ENCODE data around the gene VPS13C. TPM values are rescaled to one million over a fixed set of nuclear protein-coding genes. Genes with fewer than 3 reads are reported as not detected.

The VPS13C gene
- total RNA-seq, 1 experiment from 2014 or later: 18.6 TPM

- H3K9me2 ChIP-seq (ENCODE audit: insufficient read depth): no peaks in the 10 kb centered on the region
- no peak overlapping the region for H3K27ac ChIP-seq (ENCODE audit: low read depth, low read length)
- BruUV-seq (replicated peaks): no TSS peak
- intact Hi-C loops (cut with micrococcal nuclease): no loop called here
- no peak overlapping the region for H2AFZ ChIP-seq (ENCODE audit: low read depth, low read length, poor library complexity, severe bottlenecking)
- peaks cover 0 to 4% of the 10 kb centered on the region in 2 experiments; a peak in 1 of 4 replicates for H3K4me1 ChIP-seq (ENCODE audit: control insufficient read depth in 1 of 2, insufficient read depth in 2 of 2, low read length in 2 of 2)
- peaks cover 18% of the 10 kb centered on the region for H3K79me2 ChIP-seq (ENCODE audit: insufficient read depth, low read length)
- no peaks in the 10 kb centered on the region for H3K27me3 ChIP-seq (ENCODE audit: insufficient read depth, low read length)
- TF ChIP-seq YY1 (IDR thresholded peaks at IDR 0.05; ENCODE audit: extremely low read depth, insufficient replicate concordance, low read depth, low read length) (no peak), POLR2A (IDR thresholded peaks at IDR 0.05; ENCODE audit: borderline replicate concordance, extremely low read depth, insufficient read depth, insufficient read length) (no peak), SRF (IDR thresholded peaks at IDR 0.05; ENCODE audit: low read depth) (no peak), ZFX (IDR thresholded peaks at IDR 0.05) (no peak)
- ATAC-seq (no peak), DNase-seq (ENCODE audit: low read depth, low spot score) (no peak)
- ChIA-PET POLR2A (no interaction called here), CTCF (no interaction called here), RAD21 (ENCODE audit: low non-redundant PET in 1 of 2, low total read pairs in 2 of 2, uncharacterized antibody in 2 of 2, unreplicated experiment in 2 of 2) (no interaction called here)
- H3K9me3 ChIP-seq (ENCODE audit: control insufficient read depth in 1 of 2, insufficient read depth in 1 of 2, low read depth in 1 of 2, low read length in 2 of 2): no peaks in the 10 kb centered on the region
- H3K36me3 ChIP-seq (ENCODE audit: control insufficient read depth in 1 of 2, insufficient read depth in 2 of 2, low read length in 2 of 2): no peaks in the 10 kb centered on the region
- H3K4me2 ChIP-seq (ENCODE audit: low read length): no peak overlapping the region
- H4K20me1 ChIP-seq (ENCODE audit: insufficient read depth): no peaks in the 10 kb centered on the region
- no peak overlapping the region for H3K9ac ChIP-seq (ENCODE audit: low read length)
- no peak overlapping the region for H3K4me3 ChIP-seq (replicated peaks in 1 of 2; ENCODE audit: low read depth in 1 of 2, low read length in 2 of 2)
Measured at GRCh38 chr15:62053439-62054085, 6.7 kb downstream of the VPS13C start.

GRCh38 chr15:62052713-62053112, 7.5 kb downstream of the VPS13C start:
- Histone ChIP-seq H3K79me2 (ENCODE audit: insufficient read depth, low read length) (peaks cover 18% of the 10 kb centered on the region), H3K4me1 (ENCODE audit: control insufficient read depth in 1 of 2, insufficient read depth in 2 of 2, low read length in 2 of 2) (peaks cover 0 to 4% of the 10 kb centered on the region in 2 experiments; a peak in 1 of 4 replicates), H2AFZ (ENCODE audit: low read depth, low read length, poor library complexity, severe bottlenecking) (no peak overlapping the region), H3K9me3 (ENCODE audit: control insufficient read depth in 1 of 2, insufficient read depth in 1 of 2, low read depth in 1 of 2, low read length in 2 of 2) (no peaks in the 10 kb centered on the region), H3K27ac (ENCODE audit: low read depth, low read length) (no peak overlapping the region), H4K20me1 (ENCODE audit: insufficient read depth) (no peaks in the 10 kb centered on the region), H3K4me2 (ENCODE audit: low read length) (no peak overlapping the region), H3K27me3 (ENCODE audit: insufficient read depth, low read length) (no peaks in the 10 kb centered on the region), H3K36me3 (ENCODE audit: control insufficient read depth in 1 of 2, insufficient read depth in 2 of 2, low read length in 2 of 2) (no peaks in the 10 kb centered on the region), H3K9me2 (ENCODE audit: insufficient read depth) (no peaks in the 10 kb centered on the region), H3K4me3 (replicated peaks in 1 of 2; ENCODE audit: low read depth in 1 of 2, low read length in 2 of 2) (no peak overlapping the region), H3K9ac (ENCODE audit: low read length) (no peak overlapping the region)
- no peak for TF ChIP-seq SIN3A (IDR thresholded peaks at IDR 0.05; ENCODE audit: low read depth)
- TF ChIP-seq FOSL1 (IDR thresholded peaks at IDR 0.05; ENCODE audit: low read depth): no peak
- TF ChIP-seq EGR1 (IDR thresholded peaks at IDR 0.05; ENCODE audit: low read depth): no peak
- no peak for TF ChIP-seq POLR2A (IDR thresholded peaks at IDR 0.05; ENCODE audit: borderline replicate concordance, extremely low read depth, insufficient read depth, insufficient read length)
- TF ChIP-seq ZFX (IDR thresholded peaks at IDR 0.05): no peak
- RAD21 ChIA-PET (ENCODE audit: low non-redundant PET in 1 of 2, low total read pairs in 2 of 2, uncharacterized antibody in 2 of 2, unreplicated experiment in 2 of 2): no interaction called here
- DNase-seq (ENCODE audit: low read depth, low spot score) (no peak), ATAC-seq (no peak)
- no TSS peak for BruUV-seq (replicated peaks)
- POLR2A ChIA-PET: no interaction called here
- intact Hi-C loops (cut with micrococcal nuclease): no loop called here
- CTCF ChIA-PET: no interaction called here
